Smooth muscle cell (in vitro differentiated cells): ENCODE data around the gene C1orf198. TPM values are rescaled to one million over a fixed set of nuclear protein-coding genes. Genes with fewer than 3 reads are reported as not detected.

Experiments
- DNase-seq: peaks from one replicate; lab custom pipeline; 2025; ENCODE audit not compliant: unreplicated experiment; lab: John Stamatoyannopoulos, UW
- H2AFZ ChIP-seq: fragments of 200-600 bp; sonication (generic); 2 replicates; pipeline ENCODE4 v1.6.0; 2016; ENCODE audit warnings: antibody characterized with exemption, low read depth, mild to moderate bottlenecking
- H3F3A ChIP-seq: fragments of 200-600 bp; sonication (generic); 2 replicates; pipeline ENCODE4 v1.6.0; 2017; ENCODE audit warnings: antibody characterized with exemption, low read depth
- H3K27ac ChIP-seq: fragments of 200-600 bp; sonication (generic); 2 replicates; pipeline ENCODE4 v1.5.1; 2016; ENCODE audit warnings: low read depth, mild to moderate bottlenecking
- H3K27me3 ChIP-seq: fragments of 200-600 bp; sonication (generic); 2 replicates; pipeline ENCODE4 v1.6.1; 2016; ENCODE audit warnings: low read depth, mild to moderate bottlenecking
- H3K36me3 ChIP-seq: fragments of 200-600 bp; sonication (generic); 2 replicates; pipeline ENCODE4 v1.5.1; 2016; ENCODE audit warnings: low read depth
- H3K4me1 ChIP-seq: fragments of 200-600 bp; sonication (generic); 2 replicates; pipeline ENCODE4 v1.5.1; 2016; ENCODE audit warnings: low read depth
- H3K4me2 ChIP-seq: fragments of 200-600 bp; sonication (generic); 2 replicates; pipeline ENCODE4 v1.6.0; 2016; ENCODE audit warnings: mild to moderate bottlenecking
- H3K4me3 ChIP-seq: fragments of 200-600 bp; sonication (generic); 2 replicates; pipeline ENCODE4 v1.5.1; 2016; ENCODE audit warnings: mild to moderate bottlenecking
- H3K79me2 ChIP-seq: fragments of 200-600 bp; sonication (generic); 2 replicates; pipeline ENCODE4 v1.6.0; 2016; ENCODE audit warnings: low read depth, mild to moderate bottlenecking
- H3K9ac ChIP-seq: fragments of 200-600 bp; sonication (generic); 2 replicates; pipeline ENCODE4 v1.6.0; 2016; ENCODE audit warnings: low read depth
- H3K9me3 ChIP-seq: fragments of 200-600 bp; sonication (generic); replicated peaks from 2 replicates; pipeline ENCODE4 v1.5.1; 2016; ENCODE audit warnings: low read depth
- H4K20me1 ChIP-seq: fragments of 200-600 bp; sonication (generic); 2 replicates; pipeline ENCODE4 v1.6.0; 2016; ENCODE audit warnings: low read depth
- CTCF ChIP-seq: fragments of 200-600 bp; sonication (generic); IDR thresholded peaks from 2 replicates; pipeline ENCODE4 v1.5.1; 2017; ENCODE audit warnings: borderline replicate concordance, mild to moderate bottlenecking, antibody characterized with exemption; ENCODE audit not compliant: insufficient read depth, poor library complexity, severe bottlenecking
- WGBS: methylation state at CpG from one replicate; pipeline ENCODE4 v1.1.7; 2016; ENCODE audit warnings: low lambda C conversion rate; 5-methylcytosine and 5-hydroxymethylcytosine counted together
- polyA plus RNA-seq: library from polyadenylated mRNA; unstranded; fragments of >200 nt; fragmentation: Nextera tagmentation; extraction: Ambion mirVana; gene quantifications from 2 replicates; pipeline ENCODE4 v1.2.1, GENCODE V29; 2016
- total RNA-seq: library from RNA; depleted of rRNA; stranded (reverse); fragments of >200 nt; gene quantifications from 2 replicates; pipeline ENCODE4 v1.2.3, GENCODE V29; 2014

Gene C1orf198
- total and polyA plus RNA-seq, 2 experiments from 2014 or later, result 67.7 to 77.5 TPM

GRCh38 chr1:230915078-230915477 lies 46.8 kb upstream of the C1orf198 start:
- no peak for DNase-seq
- H3K4me2 ChIP-seq, result no peak overlapping the region
- no peaks in the 10 kb centered on the region for H3K4me1 ChIP-seq
- no peaks in the 10 kb centered on the region for H3K36me3 ChIP-seq
- H3K4me3 ChIP-seq, result no peak overlapping the region
- no peak overlapping the region for H3K9ac ChIP-seq
- no peaks in the 10 kb centered on the region for H3K79me2 ChIP-seq
- no peaks in the 10 kb centered on the region for H3K27me3 ChIP-seq
- H2AFZ ChIP-seq, result no peak overlapping the region
- H3K9me3 ChIP-seq, result no peaks in the 10 kb centered on the region
- H3F3A ChIP-seq, result no peaks in the 10 kb centered on the region
- no peak for TF ChIP-seq CTCF
- H4K20me1 ChIP-seq, result no peaks in the 10 kb centered on the region
- no peak overlapping the region for H3K27ac ChIP-seq

- Histone ChIP-seq H3K4me3 (no peak overlapping the region), H3K4me2 (no peak overlapping the region), H3F3A (no peaks in the 10 kb centered on the region), H2AFZ (no peak overlapping the region), H3K9me3 (no peaks in the 10 kb centered on the region), H3K79me2 (no peaks in the 10 kb centered on the region), H3K4me1 (no peaks in the 10 kb centered on the region), H3K27ac (no peak overlapping the region), H3K27me3 (no peaks in the 10 kb centered on the region), H3K36me3 (no peaks in the 10 kb centered on the region), H4K20me1 (no peaks in the 10 kb centered on the region), H3K9ac (no peak overlapping the region)
- 94% methylated on average over 2 of the region's 2 CpGs for WGBS
- no peak for TF ChIP-seq CTCF
- no peak for DNase-seq
Observed at GRCh38 chr1:230913496-230913895, 45.2 kb upstream of the C1orf198 start.

GRCh38 chr1:230910755-230911117 lies 42.4 kb upstream of the C1orf198 start:
- H4K20me1 ChIP-seq, result no peaks in the 10 kb centered on the region
- no peak overlapping the region for H2AFZ ChIP-seq
- H3K27ac ChIP-seq, result no peak overlapping the region
- no peaks in the 10 kb centered on the region for H3K9me3 ChIP-seq
- no peaks in the 10 kb centered on the region for H3K4me1 ChIP-seq
- no peak overlapping the region for H3K4me2 ChIP-seq
- H3F3A ChIP-seq, result no peaks in the 10 kb centered on the region
- H3K9ac ChIP-seq, result no peak overlapping the region
- H3K79me2 ChIP-seq, result no peaks in the 10 kb centered on the region
- DNase-seq, result no peak
- H3K27me3 ChIP-seq, result no peaks in the 10 kb centered on the region
- TF ChIP-seq CTCF, result no peak
- no peaks in the 10 kb centered on the region for H3K36me3 ChIP-seq
- H3K4me3 ChIP-seq, result no peak overlapping the region

GRCh38 chr1:230909974-230910754 lies 41.8 kb upstream of the C1orf198 start:
- TF ChIP-seq CTCF, result no peak
- no peak overlapping the region for H3K4me2 ChIP-seq
- WGBS, result 95% methylated on average over 13 of the region's 13 CpGs
- H3K4me3 ChIP-seq, result no peak overlapping the region
- H3K4me1 ChIP-seq, result no peaks in the 10 kb centered on the region
- no peaks in the 10 kb centered on the region for H3F3A ChIP-seq
- H3K79me2 ChIP-seq, result no peaks in the 10 kb centered on the region
- no peaks in the 10 kb centered on the region for H3K27me3 ChIP-seq
- H3K36me3 ChIP-seq, result no peaks in the 10 kb centered on the region
- H2AFZ ChIP-seq, result no peak overlapping the region
- no peak for DNase-seq
- no peak overlapping the region for H3K27ac ChIP-seq
- no peak overlapping the region for H3K9ac ChIP-seq
- H4K20me1 ChIP-seq, result no peaks in the 10 kb centered on the region
- H3K9me3 ChIP-seq, result no peaks in the 10 kb centered on the region
